ENCODE data around the gene COL26A1.

DNA sequence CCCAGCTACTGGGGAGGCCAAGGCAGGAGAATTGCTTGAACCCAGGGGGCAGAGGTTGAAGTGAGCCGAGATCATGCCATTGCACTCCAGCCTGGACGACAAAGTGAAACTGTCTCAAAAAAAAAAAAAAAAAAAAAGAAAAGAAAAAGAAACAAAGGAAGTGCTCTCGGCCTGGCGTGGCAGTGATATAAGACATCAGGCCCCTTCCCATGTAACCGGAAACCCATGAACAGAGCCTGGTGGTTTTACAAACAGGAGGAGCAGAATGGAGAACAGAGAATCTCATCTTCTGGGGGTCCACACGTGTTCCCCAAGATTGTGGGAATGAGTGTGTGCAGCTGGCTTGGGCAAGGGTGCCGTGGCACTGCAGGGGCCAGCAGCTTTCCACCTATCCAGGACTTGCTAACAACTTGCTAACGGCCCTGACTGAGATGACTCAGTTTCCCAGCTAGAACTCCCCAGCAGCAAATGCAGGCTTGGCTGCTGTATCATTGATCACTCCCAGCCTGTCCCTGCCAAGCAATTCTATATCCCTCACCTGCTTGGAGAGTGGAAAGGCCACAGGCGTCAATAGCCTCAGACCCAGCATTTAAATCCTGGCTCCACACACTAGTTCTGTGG is 103.0 kb downstream of the COL26A1 start:
- TF ChIP-seq, protein P1, sequence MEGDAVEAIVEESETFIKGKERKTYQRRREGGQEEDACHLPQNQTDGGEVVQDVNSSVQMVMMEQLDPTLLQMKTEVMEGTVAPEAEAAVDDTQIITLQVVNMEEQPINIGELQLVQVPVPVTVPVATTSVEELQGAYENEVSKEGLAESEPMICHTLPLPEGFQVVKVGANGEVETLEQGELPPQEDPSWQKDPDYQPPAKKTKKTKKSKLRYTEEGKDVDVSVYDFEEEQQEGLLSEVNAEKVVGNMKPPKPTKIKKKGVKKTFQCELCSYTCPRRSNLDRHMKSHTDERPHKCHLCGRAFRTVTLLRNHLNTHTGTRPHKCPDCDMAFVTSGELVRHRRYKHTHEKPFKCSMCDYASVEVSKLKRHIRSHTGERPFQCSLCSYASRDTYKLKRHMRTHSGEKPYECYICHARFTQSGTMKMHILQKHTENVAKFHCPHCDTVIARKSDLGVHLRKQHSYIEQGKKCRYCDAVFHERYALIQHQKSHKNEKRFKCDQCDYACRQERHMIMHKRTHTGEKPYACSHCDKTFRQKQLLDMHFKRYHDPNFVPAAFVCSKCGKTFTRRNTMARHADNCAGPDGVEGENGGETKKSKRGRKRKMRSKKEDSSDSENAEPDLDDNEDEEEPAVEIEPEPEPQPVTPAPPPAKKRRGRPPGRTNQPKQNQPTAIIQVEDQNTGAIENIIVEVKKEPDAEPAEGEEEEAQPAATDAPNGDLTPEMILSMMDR (conservative IDR thresholded peaks at IDR 0.05; ENCODE audit: low read depth, low read length) = no peak
- TF ChIP-seq EZH2phosphoT487 (IDR thresholded peaks at IDR 0.05; ENCODE audit: borderline replicate concordance, low read length) = no peak

Data from PC-3 (cell line).